NCI-H345 (cell line): ENCODE data around the gene VKORC1.

Experiments
- DNase-seq: peaks from one replicate; lab custom pipeline; 2025; lab: John Stamatoyannopoulos, UW

The VKORC1 gene

DNA sequence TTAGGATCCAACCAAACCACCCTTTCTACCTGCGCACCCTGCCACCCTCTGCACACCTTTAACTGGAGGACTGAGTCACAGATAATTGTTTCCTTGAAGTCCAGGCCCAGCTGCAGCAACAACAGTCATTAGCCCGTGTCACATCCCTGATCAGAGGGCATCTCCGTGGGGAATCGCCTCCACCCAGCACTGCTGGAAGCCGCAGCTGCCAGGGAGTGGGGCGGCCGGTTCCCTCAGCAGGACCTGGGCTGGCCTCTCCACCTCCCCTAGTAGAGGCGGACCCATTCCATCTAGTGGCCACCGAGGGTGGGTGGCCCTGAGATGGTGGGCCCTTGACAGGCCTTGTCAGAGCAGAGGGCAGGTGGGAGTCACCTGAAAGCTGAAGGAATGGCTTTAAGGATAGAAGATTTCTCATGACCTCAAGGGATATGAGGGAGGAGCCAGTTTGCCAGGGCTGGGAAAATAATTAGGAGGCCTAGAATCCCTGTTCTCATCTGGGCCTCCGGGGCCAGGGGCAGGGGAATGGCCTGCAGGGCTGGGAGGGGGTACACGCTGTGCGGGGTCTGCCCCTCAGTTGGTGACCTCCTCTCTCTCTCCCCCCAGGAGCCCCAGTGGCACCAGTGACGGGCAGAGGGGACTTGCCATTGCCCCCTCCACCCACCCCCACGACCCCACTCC is 12.1 kb downstream of the VKORC1 start:
- no peak for DNase-seq

DNA sequence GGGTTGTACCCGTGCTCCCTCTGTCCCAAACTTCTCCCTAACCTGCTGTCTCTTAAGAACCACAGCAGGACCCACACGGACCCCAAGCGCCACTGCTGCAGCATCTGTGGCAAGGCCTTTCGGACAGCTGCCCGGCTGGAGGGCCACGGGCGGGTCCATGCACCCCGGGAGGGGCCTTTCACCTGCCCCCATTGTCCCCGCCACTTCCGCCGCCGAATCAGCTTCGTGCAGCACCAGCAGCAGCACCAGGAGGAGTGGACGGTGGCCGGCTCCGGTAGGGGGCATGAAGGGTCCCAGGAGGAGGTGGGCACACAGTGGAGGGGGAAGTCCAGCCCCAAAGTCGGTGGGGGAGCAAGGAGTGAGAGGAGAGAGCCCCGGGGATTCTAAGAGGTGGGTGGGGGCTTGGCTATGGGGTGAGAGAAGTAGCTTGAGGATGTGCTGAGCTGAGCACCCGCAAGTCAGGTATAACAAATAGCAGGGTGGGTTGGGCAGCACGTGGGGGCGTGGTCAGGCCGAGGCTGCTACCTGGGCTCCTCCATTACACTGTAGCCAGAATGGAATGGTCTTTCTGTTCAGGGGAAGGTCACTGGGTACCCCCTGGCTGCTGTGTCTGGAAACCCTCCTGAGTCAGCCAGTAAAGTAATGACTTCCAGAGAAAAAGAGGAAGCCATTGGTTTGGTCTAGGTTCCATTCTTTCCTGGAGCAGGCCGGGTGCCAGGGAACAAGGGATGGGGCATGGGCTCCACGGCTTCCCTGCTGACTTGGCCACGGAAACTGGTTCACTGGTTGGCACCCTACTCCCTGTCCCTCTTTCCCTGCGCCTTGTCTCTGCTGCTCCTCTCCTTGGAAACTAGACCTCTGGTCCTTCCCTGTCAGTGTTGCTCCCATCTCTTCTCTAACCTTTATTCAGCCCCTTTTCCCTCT is 12.9 kb downstream of the VKORC1 start:
- DNase-seq = no peak

DNA sequence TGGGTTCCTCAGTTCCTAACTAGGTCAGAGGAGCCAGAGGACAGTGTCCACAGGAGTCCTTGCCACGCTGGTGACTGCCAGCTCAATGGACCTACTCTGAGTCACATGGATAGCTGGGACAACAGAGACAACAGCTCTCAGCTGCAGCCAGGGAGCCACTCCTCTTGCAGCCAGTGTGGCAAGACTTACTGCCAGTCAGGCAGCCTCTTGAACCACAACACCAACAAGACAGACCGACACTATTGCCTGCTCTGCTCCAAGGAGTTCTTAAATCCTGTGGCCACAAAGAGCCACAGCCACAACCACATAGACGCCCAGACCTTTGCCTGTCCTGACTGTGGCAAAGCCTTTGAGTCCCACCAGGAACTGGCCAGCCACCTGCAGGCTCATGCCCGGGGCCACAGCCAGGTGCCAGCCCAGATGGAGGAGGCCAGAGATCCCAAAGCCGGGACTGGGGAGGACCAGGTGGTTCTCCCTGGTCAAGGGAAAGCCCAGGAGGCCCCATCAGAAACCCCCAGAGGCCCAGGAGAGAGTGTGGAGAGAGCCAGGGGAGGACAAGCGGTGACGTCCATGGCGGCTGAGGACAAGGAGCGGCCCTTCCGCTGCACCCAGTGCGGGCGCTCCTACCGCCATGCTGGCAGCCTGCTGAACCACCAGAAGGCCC is 13.7 kb downstream of the VKORC1 start:
- DNase-seq = no peak

DNA sequence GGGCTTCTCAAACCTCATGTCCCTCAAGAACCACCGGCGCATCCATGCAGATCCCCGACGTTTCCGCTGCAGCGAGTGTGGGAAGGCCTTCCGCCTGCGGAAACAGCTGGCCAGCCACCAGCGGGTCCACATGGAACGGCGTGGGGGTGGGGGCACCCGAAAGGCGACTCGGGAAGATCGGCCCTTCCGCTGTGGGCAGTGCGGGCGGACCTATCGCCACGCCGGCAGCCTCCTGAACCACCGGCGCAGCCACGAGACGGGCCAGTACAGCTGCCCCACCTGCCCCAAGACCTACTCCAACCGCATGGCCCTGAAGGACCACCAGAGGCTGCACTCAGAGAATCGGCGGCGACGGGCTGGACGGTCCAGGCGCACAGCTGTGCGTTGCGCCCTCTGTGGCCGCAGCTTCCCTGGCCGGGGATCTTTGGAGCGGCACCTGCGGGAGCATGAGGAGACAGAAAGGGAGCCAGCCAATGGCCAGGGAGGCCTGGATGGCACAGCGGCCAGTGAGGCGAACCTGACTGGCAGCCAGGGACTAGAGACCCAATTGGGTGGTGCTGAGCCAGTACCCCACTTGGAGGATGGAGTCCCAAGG is 14.5 kb downstream of the VKORC1 start:
- no peak for DNase-seq

DNA sequence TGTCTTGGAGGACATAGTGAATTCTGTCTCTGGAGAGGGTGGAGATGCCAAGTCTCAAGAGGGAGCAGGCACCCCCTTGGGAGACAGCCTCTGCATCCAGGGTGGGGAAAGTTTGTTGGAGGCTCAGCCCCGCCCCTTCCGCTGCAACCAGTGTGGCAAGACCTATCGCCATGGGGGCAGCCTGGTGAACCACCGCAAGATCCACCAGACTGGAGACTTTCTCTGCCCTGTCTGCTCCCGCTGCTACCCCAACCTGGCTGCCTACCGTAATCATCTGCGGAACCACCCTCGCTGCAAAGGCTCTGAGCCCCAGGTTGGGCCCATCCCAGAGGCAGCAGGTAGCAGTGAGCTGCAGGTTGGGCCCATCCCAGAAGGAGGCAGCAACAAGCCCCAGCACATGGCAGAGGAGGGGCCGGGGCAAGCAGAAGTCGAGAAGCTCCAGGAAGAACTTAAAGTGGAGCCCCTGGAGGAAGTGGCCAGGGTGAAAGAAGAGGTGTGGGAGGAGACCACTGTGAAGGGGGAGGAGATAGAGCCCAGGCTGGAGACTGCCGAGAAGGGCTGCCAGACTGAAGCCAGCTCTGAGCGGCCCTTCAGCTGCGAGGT is 15.2 kb downstream of the VKORC1 start:
- DNase-seq = no peak

DNA sequence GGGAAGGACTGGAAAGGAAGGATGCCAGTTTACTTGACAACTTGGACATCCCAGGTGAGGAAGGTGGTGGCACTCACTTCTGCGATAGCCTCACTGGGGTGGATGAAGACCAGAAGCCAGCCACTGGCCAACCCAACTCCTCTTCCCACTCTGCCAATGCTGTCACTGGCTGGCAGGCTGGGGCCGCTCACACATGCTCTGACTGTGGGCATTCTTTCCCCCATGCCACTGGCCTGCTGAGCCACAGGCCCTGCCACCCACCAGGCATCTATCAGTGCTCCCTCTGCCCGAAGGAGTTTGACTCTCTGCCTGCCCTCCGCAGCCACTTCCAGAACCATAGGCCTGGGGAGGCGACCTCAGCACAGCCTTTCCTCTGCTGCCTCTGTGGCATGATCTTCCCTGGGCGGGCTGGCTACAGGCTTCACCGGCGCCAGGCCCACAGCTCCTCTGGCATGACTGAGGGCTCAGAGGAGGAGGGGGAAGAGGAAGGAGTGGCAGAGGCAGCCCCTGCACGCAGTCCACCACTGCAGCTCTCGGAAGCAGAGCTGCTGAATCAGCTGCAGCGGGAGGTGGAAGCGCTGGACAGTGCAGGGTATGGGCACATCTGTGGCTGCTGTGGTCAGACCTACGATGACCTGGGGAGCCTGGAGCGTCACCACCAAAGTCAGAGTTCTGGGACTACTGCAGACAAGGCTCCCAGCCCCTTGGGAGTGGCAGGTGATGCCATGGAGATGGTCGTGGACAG is 15.8 kb downstream of the VKORC1 start:
- no peak for DNase-seq

DNA sequence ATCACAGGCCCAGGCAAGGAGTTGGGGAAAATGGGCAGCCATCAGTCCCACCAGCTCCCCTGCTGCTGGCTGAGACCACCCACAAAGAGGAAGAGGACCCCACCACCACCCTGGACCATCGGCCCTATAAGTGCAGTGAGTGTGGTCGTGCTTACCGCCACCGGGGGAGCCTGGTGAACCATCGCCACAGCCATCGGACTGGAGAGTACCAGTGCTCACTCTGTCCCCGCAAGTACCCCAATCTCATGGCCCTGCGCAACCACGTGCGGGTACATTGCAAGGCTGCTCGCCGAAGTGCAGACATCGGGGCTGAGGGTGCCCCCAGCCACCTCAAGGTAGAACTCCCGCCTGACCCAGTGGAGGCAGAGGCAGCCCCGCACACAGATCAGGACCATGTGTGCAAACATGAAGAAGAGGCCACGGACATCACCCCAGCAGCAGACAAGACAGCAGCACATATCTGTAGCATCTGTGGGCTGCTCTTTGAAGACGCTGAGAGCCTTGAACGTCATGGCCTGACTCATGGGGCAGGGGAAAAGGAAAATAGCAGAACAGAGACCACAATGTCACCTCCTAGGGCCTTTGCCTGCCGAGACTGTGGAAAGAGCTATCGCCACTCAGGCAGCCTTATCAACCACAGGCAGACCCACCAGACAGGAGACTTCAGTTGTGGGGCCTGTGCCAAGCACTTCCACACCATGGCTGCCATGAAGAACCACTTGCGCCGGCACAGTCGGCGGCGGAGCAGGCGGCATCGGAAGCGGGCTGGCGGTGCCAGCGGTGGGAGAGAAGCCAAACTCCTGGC is 16.8 kb downstream of the VKORC1 start:
- no peak for DNase-seq

DNA sequence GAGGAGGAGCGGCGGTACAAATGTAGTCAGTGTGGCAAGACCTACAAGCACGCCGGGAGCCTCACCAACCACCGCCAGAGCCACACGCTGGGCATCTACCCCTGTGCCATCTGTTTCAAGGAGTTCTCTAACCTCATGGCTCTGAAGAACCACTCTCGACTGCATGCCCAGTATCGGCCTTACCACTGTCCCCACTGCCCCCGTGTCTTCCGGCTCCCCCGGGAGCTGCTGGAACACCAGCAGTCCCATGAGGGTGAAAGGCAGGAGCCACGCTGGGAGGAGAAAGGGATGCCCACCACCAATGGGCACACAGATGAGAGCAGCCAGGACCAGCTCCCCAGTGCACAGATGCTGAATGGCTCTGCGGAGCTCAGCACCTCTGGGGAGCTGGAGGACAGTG is 17.6 kb downstream of the VKORC1 start:
- DNase-seq = no peak

DNA sequence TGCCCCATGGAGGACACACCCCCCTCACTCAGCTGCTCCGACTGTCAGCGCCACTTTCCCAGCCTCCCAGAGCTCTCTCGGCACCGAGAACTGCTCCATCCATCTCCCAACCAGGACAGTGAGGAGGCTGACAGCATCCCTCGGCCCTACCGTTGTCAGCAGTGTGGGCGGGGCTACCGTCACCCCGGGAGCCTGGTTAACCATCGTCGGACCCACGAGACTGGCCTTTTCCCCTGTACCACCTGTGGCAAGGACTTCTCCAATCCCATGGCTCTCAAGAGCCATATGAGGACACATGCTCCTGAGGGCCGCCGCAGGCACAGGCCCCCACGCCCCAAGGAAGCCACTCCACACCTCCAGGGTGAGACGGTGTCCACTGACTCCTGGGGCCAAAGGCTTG is 18.3 kb downstream of the VKORC1 start:
- no peak for DNase-seq

DNA sequence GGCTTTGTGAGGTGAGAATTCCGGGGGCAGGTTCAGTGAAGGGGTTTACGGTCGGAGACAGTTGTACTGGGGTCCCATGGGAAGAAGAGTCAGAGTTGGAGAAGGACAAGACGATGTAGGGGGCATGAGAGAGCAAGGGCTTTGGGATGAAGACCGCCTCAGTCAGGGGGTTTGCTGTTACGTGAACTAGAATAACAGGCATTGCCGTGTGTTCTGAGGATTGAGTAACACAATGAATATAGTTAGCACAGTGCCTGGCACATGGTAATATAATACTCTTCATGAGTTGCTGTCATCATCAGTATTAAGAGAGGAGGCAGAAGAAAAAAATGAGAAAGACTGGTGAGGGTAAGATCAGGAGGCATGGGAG is 19.8 kb downstream of the VKORC1 start:
- no peak for DNase-seq

DNA sequence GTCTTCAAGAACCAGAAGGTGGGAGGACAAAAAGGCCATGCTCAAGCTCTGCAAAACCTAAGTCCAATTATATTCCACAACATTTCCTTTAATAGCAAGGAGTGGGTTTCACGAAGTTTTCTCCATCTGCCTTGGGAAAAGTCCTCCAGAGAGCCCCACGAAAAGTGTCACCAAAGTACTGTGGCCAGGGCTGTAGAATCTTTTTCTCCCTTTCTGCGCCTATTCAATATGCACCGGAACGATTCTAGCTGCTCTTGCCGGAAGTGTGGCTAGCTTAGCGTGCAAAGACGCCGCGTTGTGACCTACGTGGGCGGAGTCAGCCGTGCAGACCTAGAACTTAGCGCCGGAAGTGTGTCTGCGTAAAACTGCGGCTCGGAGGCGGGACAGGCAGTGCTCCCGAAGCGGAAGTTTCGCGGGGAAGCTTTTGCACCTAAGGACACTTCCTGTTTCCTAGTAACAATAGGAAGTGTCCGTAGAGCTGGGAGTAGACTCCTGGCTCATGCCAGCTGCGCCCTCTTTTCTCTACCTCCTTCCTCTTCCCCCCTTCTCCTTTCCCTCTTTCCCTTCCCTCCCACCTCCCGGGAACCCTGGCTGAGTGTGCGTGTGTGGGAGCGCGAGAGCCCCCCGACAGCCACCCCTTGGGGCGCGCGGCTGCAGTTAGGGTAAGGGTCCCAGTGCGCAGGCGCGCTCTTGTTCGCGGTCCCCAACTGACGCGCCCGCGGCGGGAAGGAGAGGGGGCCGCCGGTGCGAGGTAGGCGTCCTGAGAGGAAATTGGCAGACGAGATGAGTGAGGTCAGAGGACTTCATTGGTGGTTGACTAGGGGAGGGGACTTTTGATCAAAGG is 20.4 kb downstream of the VKORC1 start, which contains the start of the genes ZNF646 and ZNF668:
Gene ZNF646 (plus strand): TSS at position 453 of the 844 bp plus-strand sequence. CDS start 1,903 bp downstream, outside the sequence.
Gene ZNF668 (minus strand): TSS at position 271 of the 844 bp plus-strand sequence. CDS start 9,781 bp downstream, outside the sequence.
- peak; percentile 100 for DNase-seq

DNA sequence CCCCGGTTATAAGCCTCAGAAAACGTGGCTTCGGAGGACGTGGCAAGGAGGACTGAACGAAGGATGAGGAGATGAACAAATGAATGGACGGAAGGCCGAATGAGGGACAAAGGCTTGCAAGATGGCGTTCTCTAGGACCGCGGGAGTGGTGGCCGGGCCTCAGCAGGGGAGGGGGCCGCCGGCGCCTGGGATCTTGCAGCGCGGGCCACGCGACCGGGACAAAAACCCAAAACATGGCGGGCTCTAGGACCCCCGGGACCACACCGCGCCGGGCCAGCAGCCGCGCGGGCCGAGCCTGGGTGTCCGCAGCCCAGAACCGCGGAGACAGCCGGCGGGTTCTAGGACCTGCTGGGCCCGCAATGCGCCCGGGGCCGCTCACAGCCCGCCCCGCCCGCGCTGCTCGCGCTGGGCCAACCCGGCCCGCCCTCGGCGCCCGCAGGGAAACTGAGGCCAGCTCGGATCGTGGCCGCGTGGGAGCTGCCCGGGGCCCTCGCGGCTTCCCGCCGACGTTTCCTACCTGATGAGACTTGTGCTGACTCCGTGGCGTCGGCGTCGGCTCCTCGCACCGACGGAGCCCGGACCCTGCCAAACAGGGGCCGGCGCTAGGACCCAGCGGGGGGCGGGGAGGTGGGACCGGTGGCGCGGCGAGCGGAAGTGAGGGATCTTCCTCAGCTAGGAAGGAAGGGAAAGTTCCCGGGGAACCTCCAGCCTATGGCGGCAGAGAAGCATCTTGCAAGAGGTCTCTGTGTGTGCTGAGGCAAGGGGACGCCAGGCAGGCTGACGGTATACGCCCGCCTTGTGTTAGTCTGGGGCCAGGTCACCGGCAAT is 21.2 kb downstream of the VKORC1 start:
- peak; percentile 95 for DNase-seq

DNA sequence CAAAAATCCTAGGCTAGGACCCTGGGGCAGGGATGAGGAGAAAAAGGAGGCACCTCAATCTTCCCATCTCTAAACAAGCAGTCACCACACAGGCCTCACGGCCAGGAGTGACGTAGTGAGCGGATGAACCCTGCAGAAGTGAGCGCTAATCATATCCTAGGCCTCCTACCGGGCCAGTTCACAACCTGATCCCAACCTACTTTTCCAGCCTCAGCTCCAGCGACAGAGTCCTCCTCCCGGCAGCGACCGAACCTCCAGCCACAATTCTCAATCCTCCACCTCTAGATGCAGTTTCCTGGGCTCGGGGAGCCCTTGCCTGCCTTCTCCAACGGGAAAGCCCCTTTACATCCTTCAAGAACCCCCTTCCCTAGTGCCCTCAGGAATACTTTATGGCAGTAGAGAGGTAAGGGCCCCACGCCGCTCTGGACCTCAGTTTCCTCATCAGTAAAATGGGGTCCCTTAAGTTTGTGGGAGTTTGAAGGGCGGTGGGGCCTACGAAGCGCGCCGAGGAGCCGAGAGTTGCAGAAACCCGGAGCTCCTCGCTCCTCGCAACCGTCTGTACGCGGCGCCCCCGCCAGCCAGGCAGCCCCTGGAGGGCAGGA is 22.0 kb downstream of the VKORC1 start:
- DNase-seq = peak; percentile 25

DNA sequence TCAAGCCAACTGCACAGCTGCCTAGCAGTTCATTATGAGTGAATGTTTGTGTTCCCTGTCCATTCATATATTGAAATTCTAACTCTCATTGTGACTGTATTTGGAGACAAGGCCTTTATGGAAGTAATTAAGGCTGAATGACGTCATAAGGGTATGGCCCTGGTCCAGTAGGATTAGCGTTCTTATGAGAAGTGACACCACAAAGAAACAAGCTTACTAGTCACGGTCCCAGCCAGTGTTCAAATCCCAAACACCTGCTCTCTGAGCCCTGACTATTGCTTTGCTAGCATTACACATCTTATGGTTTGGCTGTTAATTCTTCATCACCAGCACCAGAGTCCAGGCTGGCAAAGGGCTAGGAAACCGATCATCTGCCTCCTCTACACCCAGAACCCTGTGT is 22.7 kb downstream of the VKORC1 start:
- DNase-seq = no peak

DNA sequence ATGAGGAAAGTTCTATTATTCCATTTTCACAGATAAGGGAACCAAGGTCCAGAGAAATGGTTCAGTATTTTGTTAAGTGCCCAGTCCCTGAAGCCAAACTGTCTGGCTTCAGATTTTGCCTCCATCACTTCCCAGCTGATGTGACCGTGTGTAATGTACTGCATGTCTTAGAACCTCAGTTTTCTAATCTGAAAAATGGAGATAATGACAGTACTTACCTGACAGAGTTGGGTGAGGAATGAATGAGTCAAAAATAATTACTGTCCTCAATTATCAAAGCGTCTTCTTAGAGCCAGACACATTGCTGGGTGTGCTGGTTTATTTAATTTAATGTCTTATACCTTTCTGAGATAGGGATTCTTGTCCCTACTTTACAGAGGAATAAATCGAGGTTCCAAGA is 27.3 kb downstream of the VKORC1 start:
- no peak for DNase-seq

DNA sequence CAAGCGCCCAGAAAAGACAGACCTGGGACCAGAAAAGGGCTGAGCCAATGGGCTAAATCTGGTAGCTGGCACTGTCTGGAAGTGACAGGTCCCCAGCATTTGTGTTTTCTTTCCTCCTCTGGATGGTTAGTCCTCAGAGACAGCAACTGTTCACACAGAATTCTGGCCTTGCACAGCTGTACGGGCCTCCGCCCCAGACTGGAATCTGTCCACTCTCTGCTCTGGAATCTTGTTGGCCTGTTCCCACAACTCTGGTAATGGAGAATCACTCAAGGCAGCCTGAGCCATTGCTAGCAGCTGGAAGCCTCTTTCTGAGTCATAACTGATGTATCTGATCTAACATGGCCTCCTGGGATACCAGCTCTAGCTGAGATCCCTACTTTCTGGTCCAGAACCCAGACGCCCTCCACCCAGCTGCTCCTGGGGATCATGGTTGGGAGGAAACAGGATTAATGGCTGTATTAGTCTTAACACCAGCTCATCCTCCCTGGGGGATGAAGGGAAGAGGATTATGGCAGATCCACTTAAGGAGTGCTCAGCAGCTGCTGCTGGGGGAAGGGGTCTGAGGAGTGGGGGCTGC is 29.6 kb downstream of the VKORC1 start:
- no peak for DNase-seq

DNA sequence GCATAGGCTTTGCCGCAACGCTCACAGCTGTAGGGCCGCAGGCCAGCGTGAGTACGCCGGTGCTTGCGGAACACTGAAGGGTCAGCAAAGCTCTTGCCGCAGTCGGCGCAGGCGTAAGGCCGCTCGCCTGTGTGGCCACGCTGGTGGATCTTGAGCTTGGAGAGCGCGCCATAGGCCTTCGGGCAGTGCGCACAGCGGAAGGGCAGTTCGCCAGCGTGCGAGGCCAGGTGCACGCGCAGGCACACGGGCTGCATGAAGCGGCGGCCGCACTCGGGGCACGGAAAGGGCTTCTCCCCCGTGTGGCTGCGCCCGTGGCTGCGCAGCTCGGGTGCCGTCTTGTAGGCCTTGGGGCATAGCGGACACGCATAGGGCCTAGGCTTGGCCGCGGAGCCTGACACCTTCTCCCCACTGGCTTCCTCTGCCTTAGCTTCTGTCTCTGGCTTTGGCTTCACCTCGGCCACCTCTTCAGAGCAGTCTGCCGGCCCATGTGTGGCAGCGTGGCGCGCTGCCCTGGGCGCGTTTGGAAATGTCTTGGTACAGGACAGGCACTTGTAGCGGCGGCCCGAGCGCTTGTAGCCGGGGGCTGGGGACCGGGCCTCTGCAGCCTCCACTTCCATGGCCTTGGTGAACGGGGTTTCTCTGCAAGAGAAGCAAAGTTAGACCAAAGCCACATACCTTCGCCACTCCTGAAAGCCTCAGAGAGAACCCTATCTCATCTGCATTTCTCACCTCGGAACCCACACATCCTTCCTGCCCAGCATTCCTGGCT is 30.6 kb downstream of the VKORC1 start:
- no peak for DNase-seq
